Ramos (cell line): ENCODE results near the gene LMBR1.

Experiments
- in situ Hi-C: fragments of 300-500 bp; cut with MboI; formaldehyde crosslinking; loops from one replicate; pipeline ENCODE4 v1.14.3; 2022; ENCODE audit warnings: low sequenced_read_pairs; ENCODE audit not compliant: unreplicated experiment

LMBR1 gene

GRCh38 chr7:156818133-156818532 lies 74.8 kb downstream of the LMBR1 start:
- in situ Hi-C loops: loop anchor here (25.0 kb wide), 1 partner anchor 1006 kb away; the partner anchor contains the start of gene SHH

- in situ Hi-C loops: loop anchor here (25.0 kb wide), 1 partner anchor 1005 kb away; the partner anchor contains the start of gene SHH
Measured at GRCh38 chr7:156816943-156817572, 75.9 kb downstream of the LMBR1 start.

- in situ Hi-C loops: loop anchor here (25.0 kb wide), 1 partner anchor 999 kb away; the partner anchor contains the start of gene SHH
Measured at GRCh38 chr7:156811706-156812105, 81.3 kb downstream of the LMBR1 start.

GRCh38 chr7:156803656-156804055 lies 89.3 kb downstream of the LMBR1 start:
- in situ Hi-C loops: loop anchor here (25.0 kb wide), 1 partner anchor 991 kb away; the partner anchor contains the start of gene SHH

- in situ Hi-C loops: loop anchor here (25.0 kb wide), 1 partner anchor 990 kb away; the partner anchor contains the start of gene SHH
Measured at GRCh38 chr7:156802214-156802613, 90.8 kb downstream of the LMBR1 start.

GRCh38 chr7:156795415-156795814 lies 97.6 kb downstream of the LMBR1 start:
- in situ Hi-C loops: no loop called here

- in situ Hi-C loops: no loop called here
Measured at GRCh38 chr7:156793334-156793733, 99.6 kb downstream of the LMBR1 start.

GRCh38 chr7:156792611-156793010 lies 100.4 kb downstream of the LMBR1 start:
- in situ Hi-C loops: no loop called here

GRCh38 chr7:156791241-156791640 lies 101.7 kb downstream of the LMBR1 start:
- in situ Hi-C loops: no loop called here

GRCh38 chr7:156790264-156790663 lies 102.7 kb downstream of the LMBR1 start:
- in situ Hi-C loops: no loop called here

GRCh38 chr7:156785998-156786543 lies 106.9 kb downstream of the LMBR1 start:
- in situ Hi-C loops: no loop called here

GRCh38 chr7:156783864-156784263 lies 109.1 kb downstream of the LMBR1 start:
- in situ Hi-C loops: no loop called here

- in situ Hi-C loops: no loop called here
Measured at GRCh38 chr7:156781972-156782371, 111.0 kb downstream of the LMBR1 start.

GRCh38 chr7:156780724-156781455 lies 112.1 kb downstream of the LMBR1 start:
- in situ Hi-C loops: no loop called here

GRCh38 chr7:156778668-156779067 lies 114.3 kb downstream of the LMBR1 start:
- in situ Hi-C loops: no loop called here

- in situ Hi-C loops: no loop called here
Measured at GRCh38 chr7:156778201-156778600, 114.8 kb downstream of the LMBR1 start.

GRCh38 chr7:156777364-156778069 lies 115.5 kb downstream of the LMBR1 start:
- in situ Hi-C loops: no loop called here

GRCh38 chr7:156776527-156776926 lies 116.5 kb downstream of the LMBR1 start:
- in situ Hi-C loops: no loop called here

- in situ Hi-C loops: no loop called here
Measured at GRCh38 chr7:156773966-156774365, 119.0 kb downstream of the LMBR1 start.

GRCh38 chr7:156772725-156773124 lies 120.3 kb downstream of the LMBR1 start:
- in situ Hi-C loops: no loop called here
